HG02885 (cell line): Measurements from ENCODE around the gene UBE2G1.

Experiments
- ATAC-seq: cut with Tn5 transposase; IDR thresholded peaks from one replicate; pipeline ENCODE4 v1.9.1; 2021; ENCODE audit warnings: mild to moderate bottlenecking; ENCODE audit not compliant: unreplicated experiment, poor library complexity

The UBE2G1 gene

DNA sequence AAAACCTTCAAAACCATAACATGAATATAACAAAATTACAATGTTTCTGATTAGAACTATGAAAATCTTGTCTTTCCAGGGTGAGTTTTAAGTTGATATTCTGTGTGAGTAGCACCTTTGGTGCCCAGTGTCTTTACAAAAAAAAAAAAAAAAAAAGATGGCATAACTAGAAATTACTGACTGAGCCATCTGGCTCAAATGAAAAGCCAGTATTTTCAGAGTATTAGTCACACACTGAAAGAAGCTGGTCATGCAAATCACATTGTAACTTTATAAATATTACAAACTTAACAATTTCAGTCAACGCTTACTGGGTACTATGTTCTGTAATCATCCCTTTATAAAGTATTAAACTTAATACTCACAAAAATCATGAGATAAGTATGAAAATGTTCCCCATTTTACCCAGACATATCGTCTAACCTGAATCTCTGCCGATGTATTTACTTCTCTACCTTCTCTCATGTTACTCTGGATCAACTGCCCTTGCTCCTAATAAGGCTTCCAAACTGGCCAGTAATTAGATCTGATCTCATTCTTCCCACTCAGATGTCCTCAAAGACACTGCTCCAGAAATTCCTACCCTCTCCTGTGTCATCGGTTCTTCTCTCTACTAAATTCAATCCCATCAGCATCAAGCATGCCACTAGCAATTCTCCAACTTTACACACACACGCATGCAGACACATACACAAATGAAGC is 25.4 kb downstream of the UBE2G1 start:
- ATAC-seq, result no peak

DNA sequence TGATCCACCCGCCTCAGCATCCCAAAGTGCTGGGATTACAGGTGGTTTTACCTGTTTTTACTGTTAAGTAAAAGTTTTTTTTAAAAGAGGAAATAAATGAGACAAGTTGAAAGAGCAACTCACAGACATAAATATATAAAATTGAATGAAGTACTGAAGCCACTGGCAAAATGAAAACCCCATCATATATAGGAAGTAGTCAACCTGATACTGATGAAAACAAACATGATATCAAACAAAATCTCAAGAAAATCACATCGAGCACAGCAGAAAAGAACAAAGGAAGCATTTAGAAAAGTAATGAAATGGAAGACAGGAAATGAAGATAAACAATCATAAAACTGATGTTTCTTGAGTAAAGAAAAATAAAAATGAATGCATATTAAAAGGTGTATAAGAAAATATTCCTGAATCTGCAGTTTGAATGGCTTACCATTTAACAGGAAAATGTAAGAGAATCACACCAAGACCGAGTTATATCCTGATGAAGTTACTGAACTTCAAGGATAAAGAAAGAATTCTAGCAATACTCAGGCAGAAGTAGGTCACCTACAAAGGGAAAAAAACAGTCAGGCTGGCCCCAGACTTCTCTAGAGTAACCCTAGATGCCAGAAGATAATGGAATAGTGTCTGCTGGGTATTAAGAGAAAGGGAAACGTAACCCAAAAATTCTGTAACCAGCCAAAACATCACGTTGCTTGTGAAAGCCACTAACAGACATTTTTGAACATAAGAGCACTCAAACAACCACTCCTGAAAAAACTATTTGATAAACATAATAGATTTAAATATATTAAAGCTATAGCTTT is 31.5 kb downstream of the UBE2G1 start:
- no peak for ATAC-seq

DNA sequence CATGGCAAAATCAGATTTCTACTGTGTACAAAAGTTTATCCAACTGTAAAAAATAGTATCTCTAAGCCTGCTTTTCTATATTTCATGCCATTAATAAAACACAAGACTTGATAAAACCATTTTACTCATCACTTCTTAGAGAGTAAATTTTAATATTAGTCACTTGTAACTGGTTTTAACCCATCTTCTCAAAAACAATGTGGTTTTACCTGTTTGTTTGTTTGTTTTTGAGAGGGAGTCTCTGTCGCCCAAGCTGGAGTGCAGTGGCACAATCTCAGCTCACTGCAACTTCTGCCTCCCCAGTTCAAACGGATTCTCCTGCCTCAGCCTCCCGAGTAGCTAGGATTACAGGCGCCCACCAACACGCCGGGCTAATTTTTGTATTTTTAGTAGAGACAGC is 32.1 kb downstream of the UBE2G1 start:
- ATAC-seq, result no peak

DNA sequence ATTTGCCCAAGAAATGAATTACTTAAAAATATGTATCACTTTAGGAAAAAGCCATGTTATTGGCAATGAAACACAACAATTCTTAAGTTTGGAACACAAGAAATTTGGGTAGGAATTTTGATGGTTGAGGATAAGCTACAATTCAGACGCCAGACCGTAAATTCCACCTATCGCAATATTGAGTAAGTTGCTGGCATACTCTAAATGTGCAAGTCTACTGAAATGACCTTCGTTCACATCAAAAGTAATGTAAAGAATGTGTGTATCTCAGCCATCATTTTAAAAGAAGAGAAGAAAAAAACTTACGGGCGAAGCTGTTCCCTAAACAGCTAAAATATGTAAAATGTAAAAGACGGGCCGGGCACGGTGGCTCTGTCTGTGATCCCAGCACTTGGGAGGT is 33.4 kb downstream of the UBE2G1 start:
- no peak for ATAC-seq

DNA sequence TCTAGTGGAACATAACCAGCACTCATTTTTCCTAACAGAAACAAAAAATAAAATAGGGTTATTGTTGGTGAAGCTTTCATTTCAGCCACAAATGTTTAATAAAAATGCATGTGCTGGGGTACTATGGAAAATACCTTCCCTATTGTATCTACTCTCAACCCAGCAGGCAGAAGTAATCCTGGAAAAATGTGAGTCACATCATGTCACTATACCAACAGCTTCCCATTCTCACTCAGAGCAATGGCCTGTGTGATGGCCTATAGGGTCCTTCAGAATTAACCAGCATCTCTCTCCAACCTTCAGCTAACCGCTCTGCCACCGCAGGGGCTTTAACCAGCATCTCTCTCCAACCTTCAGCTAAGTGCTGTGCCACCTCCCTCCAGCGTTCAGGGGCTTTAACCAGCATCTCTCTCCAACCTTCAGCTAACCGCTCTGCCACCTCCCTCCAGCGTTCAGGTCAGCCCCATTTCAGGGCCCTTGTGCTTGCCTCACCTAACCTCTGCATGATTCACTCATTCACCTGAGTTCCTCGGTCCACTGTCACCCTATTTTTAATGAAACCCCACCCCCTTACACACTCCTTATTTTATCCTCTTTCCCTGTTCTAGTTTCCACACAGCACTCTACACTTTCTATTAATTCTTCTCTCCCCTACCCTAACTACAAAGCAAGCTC is 34.0 kb downstream of the UBE2G1 start:
- ATAC-seq, result no peak

DNA sequence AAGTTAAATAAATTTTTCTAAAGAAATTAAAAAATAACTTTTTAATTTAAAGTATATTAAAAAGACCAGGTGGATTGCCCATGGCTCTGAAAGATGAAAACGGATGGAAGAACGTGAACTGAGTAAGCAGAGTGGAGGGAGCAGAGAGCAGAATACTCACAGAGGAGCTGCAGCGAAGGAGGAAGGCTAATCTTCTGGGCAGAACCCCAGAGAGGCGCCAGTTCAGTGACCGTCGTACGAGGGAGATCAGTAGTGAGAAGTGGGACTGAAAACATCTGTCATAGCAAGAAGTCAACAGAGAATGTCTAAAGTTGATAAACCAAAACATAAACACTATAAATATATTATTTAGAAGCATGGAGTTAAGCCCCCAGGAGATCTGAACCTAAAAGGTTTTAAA is 34.9 kb downstream of the UBE2G1 start:
- no peak for ATAC-seq

DNA sequence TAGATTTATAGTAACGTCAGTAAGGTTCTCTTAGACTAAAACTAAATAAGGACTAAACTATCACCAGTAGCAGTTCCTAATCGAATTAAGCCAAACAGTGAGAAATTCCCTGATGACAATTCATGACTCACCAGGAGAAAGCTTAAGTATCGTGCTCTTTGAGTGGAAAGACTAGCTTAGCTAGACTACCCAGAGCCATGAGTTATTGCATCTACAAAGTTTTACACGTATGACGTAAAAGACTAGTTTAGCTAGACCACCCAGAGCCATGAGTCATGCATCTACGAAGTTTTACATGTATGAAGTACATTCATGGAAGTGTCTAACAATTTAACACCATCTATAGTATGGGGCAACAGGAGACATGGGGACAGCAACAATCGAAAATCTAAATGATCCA is 36.6 kb downstream of the UBE2G1 start:
- no peak for ATAC-seq

DNA sequence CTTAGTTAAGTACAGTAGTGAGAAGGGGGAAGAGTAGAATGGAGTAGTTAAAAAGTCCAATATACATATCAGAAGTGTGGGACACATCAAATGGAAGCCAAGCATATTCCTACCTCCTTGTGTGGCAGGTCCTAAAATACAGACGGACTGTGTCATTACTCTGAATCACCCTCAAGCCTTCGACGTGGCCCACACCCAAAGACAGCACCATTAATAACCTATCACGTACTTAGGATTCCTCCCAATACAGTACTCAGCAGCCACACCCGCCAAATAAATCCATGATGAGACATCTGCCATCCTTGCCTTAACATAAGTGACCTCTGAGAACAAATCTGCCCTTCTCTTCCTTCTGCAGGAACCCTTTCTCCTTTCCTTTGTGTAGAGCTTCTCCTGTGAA is 38.9 kb downstream of the UBE2G1 start:
- no peak for ATAC-seq

DNA sequence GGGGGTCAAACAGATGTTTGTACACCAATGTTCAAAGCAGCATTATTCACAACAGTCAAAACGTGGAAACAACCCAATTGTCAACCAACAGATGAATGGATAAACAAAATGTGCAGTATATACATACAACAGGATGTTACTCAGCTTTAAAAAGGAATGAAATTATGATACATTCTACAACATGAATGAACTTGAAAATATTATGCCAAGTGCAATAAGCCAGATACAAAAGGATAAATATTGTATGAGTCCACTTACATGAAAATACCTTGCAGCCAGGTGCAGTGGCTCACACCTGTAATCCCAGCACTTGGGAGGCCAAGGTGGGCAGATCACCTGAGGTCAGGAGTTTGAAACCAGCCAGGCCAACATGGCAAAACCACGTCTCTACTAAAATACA is 39.9 kb downstream of the UBE2G1 start:
- ATAC-seq, result no peak

DNA sequence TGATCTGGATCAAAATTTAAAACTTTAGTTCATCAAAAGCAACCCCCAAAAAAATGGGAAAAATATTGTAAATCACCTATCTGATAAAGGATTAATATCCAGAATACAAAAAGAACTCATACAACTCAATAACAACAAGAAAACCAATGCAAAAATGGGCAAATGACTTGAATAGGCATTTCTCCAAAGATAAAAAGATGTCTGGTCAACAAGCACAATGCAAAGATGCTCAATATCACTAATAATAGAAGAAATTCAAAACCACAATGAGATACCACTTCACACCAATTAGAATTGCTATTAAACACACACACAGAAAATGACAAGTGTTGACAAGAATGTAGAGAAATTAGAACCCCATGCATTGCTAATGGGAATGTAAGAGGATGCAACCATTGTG is 40.4 kb downstream of the UBE2G1 start:
- ATAC-seq, result no peak

DNA sequence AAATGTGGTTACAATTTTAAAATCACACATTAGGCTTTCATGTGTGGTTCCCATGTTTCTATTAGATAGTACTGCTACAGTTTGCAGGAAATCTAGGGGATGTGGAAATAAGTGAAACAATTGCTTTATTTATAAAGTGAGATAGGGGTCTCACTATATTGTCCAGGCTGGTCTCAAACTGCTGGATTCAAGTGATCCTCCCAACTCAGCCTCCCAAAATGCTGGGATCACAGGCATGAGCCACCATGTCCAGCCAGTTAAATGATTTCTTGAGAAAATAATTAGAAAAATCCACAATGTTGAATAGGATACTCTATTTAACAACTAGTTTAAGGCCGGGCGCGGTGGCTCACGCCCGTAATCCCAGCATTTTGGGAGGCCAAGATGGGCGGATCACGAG is 42.0 kb downstream of the UBE2G1 start:
- ATAC-seq, result no peak

DNA sequence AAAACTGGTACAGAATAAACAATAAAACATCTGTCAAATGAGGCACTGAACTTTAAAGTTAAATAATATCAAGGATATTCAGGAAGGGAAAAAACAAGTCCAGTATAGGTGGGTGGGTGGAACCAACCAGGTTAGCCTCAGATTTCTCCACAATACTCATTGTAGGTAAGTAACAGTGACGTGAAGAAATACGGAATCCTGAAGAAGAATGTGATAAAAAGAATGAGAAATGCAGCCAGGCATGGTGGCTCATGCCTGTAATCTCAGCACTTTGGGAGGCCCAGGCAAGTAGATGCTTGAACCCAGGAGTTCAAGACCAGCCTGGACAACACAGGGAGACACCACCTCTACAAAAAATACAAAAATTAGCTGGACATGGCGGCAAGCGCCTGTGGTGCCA is 47.3 kb downstream of the UBE2G1 start:
- ATAC-seq, result no peak

DNA sequence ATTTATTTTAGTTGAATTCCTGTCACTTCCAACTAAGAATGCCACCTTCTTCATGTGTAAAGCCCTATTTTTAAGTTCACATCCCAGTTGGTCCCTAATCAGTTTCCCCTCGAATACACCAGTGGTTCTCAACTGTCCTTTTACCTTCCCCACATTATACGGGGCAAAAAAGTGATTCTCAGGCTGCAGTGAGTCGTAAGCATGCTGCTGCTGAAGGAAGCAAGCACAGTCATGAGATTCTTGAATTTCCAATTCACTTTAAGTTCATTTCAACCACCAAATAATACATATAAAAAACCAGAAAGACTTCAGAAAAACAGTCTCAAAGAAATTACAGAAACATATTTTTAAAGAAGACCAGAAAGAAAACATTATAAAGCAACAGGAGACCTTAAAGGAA is 47.9 kb downstream of the UBE2G1 start:
- no peak for ATAC-seq

DNA sequence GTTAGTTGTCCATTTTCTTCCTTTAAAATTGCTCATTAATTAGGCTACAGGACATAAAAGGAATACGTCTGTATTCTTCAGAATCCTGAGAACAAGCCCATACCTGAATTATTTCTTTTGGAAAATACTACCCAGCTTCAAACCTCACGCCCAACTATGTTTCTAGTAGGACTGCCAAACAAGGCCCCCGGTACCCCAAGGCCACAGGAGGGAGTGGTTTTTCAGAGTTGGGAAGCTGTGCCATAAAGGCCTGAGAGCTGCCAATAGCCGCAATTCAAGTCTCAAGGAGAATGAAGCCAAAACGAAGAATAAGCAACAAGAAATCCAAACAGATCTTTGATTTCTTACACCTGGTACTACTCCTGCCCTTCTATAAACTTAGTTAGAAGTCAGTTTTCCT is 48.3 kb downstream of the UBE2G1 start:
- ATAC-seq, result no peak

DNA sequence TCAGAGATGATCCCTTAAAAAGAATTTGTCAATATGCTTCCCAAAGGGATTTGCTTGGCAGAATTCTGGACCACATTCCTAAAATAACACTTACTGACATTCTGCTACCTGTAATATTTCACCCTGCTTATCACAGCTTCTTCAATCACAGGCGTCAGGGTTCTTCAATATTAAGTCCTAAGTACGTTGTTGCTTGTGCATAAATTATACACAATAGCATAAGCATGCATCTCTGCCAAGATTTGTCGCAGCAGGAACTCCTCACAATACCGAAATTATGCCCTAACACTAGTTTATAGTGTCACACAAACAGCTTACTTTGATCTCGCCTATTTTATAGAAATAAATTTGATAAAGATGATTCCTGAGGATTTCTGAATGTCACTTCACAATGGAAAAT is 48.9 kb downstream of the UBE2G1 start:
- ATAC-seq, result no peak

DNA sequence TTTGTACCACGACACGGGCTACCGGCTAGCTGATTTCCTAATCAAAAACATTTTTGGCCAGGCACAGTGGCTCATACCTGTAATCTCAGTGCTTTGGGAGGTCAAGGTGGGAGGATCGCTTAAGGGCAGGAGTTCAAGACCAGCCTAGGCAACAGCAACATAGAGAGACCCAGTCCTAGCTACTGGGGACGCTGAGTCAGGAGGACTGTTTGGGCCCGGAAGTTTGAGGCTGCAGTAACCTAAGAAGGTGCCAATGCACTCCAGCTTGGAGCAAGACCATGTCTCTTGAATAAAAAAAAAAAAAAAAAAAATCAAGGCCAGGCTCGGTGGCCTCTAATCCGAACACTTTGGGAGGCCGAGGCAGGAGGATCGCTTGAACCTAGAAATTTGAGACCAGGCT is 49.8 kb downstream of the UBE2G1 start:
- no peak for ATAC-seq

DNA sequence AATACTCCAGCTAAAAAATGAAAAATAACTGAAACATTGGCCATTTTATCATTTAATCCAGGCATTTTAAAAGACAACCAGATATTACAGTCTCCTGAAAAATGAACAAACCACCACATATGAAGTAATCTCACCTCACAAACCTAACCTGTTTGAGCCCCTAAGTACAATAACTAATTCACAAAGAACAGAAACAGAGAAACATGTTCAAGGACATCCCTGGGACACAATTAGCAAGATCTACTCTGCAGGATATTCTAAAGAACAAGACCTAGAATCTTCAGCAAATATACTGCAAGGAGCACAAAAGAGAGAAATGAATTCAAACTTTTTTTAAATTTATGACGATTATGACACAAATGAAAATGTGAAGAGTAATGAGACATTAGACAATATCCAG is 51.9 kb downstream of the UBE2G1 start:
- no peak for ATAC-seq

DNA sequence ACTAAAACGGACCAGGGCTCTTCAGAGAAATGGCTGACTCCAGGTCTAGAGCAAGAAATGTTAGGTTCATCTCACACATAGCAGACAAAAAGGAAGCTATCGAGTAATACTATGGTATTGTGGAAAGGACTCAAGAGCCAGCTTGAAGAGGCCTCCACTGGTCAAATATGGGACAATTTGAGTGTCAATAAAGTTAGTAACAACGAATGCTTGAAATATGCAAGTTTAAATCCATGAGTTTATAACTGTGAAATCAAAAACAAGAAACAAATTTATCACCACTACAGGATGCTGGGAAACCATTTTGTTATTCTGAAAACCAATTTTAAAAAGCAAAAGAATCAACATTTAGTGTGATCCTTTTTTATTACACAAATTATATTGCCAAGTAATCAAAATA is 52.3 kb downstream of the UBE2G1 start:
- ATAC-seq, result no peak

DNA sequence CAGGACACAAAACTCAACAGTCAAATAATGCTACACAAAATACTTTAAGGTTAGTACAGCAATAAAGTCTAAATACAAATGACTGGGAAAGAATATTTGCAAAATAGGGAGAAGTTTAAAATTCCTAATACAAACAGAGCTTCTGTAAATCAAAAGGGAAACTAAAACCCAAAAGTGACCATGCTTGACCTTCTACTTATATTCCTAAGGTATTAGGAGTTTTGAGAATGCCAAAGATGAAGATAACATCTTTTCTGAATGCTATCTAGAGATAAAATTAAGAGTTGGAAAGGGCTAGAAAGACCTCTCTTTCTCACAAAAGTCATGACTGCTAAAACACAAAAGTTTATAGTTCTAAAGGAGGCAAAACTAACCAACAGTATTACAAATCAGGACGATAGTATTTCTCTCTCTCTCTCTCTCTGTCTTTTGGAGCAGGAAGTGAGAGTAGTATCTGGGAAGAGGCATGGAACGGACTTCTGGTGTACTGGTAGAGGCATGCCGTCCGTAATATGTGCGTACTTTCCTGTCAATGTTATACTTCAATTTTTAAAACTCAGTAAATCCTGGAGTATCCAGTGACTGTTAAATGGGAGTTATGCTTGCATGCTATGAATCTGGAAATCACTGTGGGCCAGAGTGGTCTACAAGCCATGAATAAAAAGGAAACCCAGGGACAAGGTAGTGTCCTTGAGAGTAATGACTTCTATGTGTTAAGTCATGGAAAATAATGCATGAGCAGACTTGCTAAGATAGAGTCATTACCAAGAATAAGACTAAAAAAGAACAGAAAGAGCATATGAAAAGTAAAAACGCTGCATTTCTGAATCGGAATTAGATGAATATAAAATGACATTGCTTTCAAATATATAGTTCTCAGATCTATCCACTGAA is 53.0 kb downstream of the UBE2G1 start:
- no peak for ATAC-seq

DNA sequence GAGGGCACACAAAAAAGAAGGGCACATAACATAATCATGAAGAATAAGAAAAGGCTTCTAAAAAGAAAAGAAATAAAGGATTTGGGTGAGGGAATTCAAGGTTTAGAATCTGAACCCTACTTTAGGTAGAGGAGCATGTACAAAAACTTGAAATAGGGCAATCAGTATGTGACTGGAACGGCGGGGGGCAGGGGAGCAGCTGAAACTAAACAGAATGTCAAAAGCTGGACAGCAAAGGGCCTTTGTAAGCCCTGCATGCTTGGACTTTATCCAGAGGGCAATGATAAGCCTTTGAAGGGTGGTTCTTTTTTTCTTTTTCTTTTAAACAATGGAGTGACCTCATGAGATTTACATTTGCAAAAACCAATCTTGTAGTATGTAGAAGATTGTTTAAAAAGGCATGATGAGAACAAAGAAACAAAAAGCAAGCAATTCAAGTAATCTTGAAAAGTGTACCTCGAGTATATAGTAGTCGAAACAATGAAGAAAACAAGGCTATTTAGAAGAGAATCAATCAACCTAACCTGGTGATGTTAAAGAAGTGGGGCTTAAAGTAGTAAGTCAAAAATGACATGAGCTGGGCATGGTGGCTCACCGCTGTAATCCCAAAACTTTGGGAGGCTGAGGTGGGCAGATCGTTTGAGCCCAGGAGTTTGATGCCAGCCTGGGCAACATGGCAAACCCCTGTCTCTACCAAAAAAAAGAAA is 56.0 kb downstream of the UBE2G1 start:
- no peak for ATAC-seq
